HG02588 (cell line): ENCODE data around the gene TMEM120B.
"Not testable (repeated sequence)": the region's sequence is repeated elsewhere in the genome, so short reads cannot be mapped to it uniquely, and the experiment has no call there.

ENCODE experiments used
- ATAC-seq: cut with Tn5 transposase; IDR thresholded peaks from one replicate; pipeline ENCODE4 v1.9.1; 2021; ENCODE audit warnings: mild to moderate bottlenecking, moderate library complexity; ENCODE audit not compliant: unreplicated experiment

TMEM120B gene

DNA sequence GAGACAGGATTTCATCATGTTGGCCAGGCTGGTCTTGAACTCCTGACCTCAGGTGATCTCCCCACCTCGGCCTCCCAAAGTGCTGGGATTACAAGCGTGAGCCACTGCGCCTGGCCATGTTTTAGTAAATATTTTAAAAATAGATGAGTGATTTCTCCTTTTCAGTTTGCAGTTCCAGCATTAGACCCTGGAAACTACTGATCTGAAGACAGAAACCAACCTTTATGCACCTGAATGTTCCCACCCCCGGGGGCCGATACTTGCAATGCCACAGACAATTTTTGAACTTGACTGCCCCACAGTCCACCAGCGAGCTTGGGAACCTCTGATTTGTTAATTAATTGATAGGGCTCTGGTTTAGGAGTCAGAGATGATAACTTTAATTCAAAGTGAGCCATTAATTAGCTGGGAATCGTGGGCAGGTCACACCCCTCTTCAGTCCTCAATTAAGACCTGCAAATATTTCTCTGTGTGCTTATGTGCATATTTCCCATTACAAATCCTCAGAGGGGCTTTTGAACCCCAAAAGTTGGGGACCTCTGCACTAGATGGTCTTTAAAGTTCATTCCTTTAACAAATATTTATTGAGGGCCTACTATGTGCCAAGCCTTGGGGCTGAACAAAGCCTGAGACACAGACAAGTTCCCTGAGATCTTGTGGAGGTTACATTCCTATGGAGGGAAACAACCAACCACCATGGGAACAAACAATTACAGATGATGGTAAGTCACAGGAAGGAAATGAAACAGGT, 4.1 kb upstream of the TMEM120B start:
- no peak for ATAC-seq

DNA sequence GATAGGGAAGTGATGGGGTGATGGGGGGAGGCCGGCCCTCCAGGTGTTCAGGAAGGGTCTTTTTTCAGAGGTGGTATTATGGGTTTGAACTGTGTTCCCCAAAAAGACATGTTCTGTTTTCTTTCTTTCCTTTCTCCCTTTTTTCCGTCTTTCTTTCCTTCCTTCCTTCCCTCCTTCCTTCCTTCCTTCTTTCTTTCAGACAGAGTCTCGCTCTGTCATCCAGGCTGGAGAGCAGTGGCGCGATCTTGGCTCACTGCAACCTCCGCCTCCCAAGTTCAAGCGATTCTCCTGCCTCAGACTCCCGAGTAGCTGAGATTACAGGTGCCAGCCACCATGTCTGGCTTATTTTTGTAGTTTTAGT, 3.5 kb upstream of the TMEM120B start:
- not testable (repeated sequence) for ATAC-seq

DNA sequence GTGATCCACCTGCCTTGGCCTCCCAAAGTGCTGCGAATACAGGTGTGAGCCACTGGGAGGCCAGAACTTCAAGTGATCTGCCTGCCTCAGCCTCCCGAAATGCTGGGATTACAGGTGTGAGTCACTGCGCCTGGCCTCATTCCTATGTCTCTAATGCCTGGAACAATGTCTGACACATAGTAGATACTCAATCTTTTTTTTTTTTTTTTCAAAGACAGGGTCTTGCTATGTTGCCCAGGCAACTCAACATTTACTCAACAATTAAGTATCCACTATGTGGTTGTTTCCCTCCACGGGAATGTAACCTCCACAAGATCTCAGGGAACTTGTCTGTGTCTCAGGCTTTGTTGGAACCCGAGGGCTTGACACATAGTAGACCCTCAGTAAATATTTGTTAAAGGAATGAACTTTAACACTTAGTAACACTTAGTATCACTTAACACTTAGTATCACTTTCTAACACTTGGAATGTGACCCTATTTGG, 3.0 kb upstream of the TMEM120B start:
- no peak for ATAC-seq

DNA sequence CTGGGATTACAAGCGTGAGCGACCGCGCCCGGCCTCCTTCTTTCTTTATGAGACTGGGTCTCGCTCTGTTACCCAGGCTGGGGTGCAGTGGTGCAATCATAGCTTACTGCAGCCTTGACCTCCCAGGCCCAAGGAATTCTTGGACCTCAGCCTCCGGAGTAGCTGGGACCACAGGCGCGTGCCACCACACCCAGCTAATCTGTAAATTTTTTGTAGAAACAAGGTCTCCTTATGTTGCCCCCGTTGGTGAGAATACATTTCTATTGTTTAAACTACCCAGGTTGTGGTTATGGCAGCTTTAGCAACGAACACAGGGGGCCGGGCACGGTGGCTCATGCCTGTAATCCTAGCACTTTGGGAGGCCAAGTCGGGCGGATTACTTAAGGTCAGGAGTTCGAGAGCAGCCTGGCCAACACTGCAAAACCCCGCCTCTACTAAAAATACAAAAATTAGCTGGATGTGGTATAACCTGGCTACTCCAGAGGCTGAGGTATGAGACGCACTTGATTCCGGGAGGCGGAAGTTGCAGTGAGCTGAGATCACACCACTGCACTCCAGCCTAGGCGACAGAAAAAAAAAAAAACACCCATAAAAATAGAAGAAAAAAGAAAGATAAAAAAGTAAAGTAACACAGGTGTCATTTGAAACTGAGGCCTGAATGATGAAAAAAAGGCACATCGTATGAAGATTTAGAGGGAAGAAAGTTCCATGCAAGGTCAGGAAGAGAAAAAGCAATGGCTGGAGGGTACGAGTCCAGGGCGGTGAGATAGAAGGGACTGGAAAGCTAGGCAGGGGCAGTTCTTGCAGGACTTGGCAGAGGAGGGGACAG, 977 bp upstream of the TMEM120B start:
- ATAC-seq = no peak

DNA sequence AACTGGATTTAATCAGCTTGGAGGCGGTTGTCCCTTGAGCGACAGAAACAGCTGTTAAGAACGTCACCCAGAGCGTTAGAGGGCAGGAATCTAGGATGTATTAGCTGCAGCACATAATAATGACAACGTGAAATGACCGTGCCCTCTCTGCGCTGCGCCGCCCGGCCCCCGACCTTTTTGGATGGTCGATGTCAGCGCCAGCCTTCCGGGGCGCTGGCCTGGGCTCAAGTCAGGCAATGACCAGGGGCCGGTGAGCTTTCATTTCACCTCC, 427 bp upstream of the TMEM120B start:
- peak; percentile 31 for ATAC-seq

DNA sequence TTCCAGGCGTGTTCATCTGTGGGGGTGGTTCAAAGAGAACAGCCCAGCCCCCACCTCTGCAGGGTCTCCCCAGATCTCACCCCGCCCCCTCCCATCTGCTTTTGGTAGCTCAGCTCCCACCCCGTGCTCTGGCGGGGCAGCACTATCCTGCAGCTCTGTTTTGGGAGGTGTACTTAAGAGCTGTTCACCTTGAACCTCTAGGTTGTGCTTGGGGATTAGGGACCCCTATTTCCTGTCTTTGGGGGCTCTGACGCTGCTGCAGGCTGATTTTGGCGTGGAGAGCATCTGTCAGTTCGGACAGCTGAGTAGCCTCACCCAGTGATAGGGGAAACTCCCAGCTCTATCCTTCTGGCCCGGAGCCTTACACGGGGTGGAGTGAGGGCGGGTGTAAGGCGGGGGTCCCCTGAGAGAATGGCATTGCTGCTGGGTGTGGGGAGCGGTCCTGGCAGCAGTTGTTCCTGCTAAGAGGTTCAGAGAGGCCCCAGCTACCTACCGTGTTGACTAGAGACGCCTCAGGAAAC, 765 bp downstream of the TMEM120B start:
- ATAC-seq = no peak

DNA sequence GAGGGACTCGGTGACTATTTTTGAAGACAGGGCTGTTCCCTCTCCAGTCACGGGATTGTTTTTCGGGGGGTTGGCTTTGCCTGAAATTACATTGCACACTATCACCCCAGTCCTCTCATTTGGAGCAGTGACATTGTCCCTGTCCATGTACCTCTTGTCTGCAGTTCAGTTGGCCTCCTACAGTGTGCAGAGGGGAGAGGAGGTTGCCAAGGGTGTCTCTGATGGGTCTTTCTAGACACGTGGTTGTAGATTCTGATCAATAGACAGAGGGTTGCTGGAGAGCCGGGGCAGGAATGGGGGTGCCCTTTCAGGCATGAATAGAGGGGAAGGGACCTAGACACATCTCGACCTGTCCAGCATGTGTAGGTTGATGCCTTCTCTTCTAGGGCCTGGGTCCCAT, 1.2 kb downstream of the TMEM120B start:
- no peak for ATAC-seq

DNA sequence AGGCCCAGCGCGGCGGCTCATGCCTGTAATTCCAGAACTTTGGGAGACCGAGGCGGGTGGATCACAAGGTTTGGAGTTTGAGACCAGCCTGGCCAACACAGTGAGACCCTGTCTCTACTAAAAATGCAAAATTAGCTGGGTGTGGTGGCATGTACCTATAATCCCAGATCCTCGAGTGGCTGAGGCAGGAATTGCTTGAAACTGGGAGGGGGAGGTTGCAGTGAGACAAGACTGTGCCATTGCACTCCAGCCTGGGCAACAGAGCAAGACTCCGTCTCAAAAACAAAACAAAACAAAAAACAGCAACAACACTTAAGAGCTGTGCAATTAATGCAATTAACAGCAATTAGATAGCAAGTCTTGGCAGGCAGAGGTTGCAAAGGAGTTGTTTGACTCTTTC, 2.5 kb downstream of the TMEM120B start:
- not testable (repeated sequence) for ATAC-seq

DNA sequence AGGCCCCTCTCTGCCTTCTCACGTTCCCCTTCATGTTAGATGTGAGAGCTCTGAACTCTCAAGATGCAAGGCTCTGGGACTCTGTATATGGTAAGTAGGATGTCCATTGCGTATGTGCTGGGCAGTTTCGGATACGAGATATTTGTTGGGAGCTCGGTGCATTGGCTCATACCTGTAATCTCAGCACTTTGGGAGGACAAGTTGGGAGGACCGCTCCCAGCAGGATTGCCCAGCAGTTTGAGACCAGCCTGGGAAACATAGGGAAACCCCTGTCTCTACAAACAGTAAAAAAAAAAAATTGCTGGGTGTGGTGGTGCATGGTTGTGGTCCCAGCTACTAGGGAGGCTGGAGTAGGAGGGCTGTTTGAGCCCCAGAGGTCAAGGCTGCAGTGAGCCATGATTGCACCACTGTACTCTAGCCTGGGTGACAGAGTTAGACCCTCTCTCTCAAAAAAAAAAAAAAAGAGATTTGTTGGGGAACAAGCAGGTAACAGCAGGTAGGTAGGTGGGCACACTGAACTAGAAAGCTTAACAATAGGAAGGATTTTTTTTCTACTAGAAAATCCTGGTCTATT, 3.4 kb downstream of the TMEM120B start:
- ATAC-seq = no peak

DNA sequence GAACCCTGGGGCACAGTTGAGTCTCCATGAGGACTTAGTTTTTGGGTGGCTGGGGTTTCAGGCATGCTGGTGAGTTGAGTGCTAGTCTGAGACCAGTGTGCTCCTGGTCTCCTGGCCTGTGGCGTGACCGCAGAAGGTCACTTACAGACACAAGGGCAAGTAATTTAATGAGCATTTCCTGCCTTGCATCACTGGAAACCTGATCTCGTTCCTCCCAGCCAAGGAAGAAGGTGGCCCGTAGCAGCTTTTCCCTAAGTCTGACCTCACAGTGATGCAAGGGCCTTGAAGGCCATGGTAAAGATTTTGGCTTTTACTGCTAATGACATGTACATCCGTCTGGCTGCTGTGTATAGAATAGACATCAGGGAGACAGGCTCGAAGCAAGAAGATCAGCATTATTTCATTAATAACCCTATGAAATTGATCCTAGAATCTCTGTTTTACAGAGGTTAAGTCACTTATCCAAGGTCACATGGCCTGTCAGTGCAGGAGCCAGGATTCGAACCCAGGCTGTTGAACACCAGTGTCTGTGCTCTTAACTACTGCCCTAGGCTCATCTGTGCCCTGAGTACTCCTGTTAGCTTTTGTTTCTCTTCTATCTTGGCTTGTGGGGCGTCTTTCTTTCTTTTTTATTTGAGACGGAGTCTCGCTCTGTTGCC, 4.6 kb downstream of the TMEM120B start:
- no peak for ATAC-seq

DNA sequence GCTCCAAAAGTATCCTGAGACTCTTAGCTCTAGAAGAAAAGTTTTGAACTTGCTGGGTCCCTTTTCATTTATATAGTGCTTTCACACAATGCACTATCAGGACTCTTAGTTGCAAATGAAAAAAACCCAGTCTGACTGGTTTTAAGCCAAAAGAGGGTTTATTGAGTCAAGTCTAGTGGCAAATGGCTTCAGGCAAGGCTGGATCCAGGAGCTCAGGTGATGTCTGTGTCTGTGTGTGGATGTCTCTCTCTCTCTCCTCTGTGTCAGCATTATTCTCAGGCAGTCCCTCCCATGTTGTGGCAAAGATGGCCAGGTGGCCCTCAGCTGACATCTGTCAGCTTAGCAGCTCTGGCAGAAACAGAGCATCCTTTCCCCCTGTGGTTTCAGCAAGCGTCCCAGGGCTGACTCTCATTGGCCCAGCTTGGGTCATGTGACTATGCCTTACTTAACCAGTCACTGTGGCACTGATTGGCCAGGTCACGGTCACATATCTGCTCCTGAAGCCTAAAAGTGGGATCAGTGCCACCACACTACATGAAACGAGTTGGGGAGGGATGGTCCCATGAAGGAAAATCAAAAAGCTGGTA, 6.2 kb downstream of the TMEM120B start:
- no peak for ATAC-seq

DNA sequence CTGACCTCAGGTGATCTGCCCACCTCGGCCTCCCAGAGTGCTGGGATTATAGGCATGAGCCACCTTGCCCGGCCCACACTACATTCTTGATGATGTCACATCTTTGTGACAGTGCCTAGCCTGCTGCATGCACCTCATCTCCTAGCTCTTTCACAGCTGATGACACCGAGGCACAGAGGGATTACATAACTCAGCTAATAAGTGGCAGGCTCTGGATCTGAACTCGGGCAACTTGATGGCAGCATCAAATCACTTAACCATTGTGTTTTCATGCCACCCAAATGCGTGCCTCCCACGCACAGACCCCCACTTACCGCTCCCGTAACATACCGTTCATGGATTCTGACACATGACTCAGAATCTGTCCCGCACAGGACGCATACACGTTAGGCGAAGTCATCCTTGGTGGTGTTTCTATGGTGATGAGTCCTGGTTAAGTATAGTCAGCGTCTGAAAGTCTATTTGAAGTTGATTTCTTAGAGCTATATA, 7.4 kb downstream of the TMEM120B start:
- no peak for ATAC-seq

DNA sequence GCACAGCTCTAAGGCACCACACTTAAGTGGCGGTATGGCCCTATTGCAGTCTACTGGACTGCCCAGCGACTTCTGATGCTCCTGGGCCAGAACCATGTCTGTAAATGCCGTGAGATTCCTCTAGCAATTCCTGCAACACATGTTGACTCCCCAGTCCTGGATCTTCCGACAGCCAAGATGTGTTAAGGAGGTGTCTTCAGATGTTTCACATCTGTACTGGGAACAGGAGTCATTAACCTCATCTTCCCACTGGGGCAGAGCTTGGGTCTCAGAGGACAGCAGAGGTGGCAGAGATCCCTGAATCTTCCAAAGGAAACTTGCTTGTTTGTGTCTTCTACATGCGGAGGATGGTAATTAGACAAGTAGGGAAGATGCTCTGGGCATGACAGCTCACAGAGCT, 8.2 kb downstream of the TMEM120B start:
- no peak for ATAC-seq

DNA sequence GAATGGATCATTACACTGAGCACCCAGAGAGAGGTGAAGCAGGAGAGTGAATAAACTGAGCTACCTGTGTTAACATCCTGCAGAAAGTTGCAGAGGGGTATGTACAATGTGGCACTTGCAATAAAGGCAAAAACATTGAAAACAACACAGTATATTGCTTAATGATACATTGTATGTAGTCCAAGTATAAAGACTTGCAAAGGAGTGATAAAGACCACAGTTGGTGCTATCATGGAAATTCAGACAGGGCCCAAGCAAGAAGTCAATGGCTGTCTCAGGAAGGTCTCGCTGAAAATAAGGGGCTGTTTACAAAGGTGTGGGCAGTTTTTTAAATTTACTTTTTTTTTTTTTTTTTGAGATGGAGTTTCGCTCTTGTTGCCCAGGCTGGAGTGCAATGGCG, 10.0 kb downstream of the TMEM120B start:
- no peak for ATAC-seq

DNA sequence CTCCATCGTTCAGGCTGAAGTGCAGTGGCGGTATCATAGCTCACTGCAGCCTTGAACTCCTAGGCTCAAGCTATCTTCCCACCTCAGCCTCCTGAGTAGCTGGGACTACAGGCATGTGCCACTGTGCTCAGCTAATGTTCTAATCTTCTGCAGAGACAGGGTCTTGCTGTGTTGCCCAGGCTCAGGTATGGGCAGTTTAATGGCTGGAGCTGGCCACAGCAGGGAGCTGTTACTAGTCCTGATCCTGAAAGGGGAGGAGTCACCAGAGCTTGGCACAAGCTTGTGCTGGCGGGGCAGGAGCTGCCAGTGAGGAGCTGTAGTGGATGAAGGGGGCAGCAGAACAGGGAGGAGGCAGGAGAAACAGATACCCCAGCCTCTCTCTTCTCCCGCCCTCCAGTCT, 10.6 kb downstream of the TMEM120B start:
- ATAC-seq = no peak

DNA sequence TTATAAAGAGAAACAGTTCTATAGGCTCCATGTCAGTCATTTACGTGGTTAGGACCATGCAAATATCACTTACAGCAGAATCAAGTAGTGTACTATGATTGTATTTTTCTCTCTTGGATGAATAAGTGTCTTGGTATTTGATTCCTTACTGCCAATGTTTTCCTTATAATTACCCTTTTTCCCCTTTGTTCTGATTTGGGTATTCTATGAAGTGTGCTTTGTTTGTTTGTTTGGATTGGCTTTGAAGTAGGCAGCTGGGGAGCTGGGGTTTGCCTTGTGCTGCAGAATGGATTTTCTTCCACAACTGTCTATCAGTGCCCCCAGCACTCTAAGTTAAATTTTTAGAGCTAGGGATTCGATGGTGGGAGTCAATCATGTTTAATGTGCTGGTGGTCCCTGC, 12.4 kb downstream of the TMEM120B start:
- no peak for ATAC-seq

DNA sequence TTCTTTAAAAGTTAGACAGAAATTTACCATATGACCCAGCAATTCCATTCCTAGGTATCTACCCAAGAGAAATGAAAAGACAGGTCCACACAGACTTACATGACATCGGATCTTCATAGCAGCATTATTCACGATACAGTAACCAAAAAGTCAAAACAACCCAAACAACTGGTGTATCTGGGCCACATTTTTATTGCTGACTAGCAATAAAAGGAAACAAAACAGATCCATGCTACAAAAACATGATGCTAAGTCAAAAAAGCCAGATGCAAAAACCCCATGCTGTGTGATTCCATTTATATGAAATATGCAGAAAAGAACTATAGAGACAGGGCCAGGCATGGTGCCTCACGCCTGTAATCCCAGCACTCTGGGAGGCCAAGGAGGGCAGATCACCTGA, 12.9 kb downstream of the TMEM120B start:
- no peak for ATAC-seq

DNA sequence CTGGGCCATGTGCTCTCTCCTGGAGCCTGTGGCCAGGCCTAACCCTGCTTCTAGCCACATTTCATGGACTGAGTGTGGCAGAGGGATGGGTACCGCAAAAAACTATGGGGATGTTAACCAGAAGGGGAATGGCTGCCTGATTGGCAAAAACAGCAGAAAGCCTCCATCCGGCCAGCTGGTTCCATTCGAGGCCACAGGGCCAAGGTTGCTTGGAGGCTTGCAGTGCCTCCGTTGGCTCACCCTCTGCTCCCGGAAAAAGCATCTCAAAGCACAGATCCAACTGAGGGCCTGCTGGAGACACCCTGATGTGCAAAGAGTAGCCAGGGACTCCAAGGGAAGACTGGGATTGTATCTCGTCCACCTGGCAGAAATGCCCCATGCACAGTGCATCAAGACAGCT, 16.5 kb downstream of the TMEM120B start:
- ATAC-seq = no peak

DNA sequence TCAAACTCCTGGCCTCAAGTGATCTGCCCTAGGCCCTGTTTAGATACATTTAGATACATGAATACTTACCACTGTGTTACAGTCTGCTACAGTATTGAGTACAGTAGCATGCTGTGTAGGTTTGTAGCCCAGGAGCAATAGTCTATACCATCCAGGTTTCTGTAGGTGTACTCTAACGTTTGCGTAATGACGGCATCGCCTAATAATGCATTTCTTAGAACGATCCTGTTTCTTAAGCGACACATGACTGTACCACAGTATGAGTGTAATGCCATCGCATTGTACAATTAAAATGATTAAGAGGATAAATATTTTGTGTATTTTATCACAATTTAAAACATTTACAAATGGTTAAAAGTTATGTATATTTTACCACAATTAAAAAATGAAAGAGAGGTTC, 18.9 kb downstream of the TMEM120B start:
- ATAC-seq = no peak

DNA sequence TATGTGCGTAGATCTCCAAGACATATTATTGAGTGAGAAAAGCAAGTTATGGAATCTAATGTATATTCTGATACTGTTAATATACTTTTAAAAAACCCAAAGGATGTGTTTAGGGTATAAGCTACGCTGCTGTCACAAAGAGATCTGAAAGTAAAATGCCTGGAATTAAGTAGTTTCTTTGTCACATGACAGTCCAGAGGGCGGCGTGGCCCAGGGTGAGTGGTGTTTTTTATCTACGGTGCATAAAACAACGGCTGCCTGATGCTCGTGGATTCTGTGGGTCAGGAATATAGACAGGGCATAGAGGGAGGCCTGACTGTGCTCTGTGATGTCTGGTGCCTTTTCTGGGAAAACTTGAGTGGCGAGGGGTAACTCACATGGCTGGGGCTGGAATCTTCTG, 21.3 kb downstream of the TMEM120B start:
- ATAC-seq = no peak

DNA sequence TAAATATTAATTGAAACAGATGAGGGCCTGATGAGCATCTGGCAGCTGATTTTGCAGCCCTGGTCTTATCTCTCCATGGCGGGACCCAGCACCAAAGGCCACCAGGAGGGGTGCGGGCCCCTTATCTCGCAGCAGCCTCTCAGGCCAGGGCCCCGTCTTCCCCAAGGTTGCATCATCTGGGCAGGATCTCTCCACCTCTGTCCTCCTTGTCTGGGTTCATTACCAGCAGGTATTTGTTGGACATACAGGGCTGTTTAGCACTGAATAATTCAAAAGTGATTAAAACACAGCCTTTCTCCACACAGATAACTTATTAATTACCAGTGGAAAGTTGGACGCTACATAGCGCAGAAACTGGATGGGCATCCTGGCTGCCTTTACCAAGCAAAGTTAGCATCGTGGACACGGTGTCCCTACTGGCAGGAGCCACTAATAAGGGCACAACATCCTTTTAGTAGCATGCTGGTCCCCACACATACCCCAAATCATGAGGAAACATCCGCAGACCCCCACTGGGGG, 25.8 kb downstream of the TMEM120B start:
- ATAC-seq = no peak
